AG04450 (cell line): ENCODE measurements around the gene CASP2. TPM values are rescaled to one million over a fixed set of nuclear protein-coding genes. Genes with fewer than 3 reads are reported as not detected.

Source experiments
- CTCF ChIA-PET: fragments of 300-600, 350-600 bp; formaldehyde crosslinking; extraction: SDS; loops from one replicate; lab custom pipeline; 2022; ENCODE audit warnings: antibody characterized with exemption, inconsistent platforms; lab: Charles Lee
- POLR2A ChIA-PET: fragments of 350-600 bp; formaldehyde crosslinking; extraction: SDS; loops from one replicate; lab custom pipeline; 2021; ENCODE audit warnings: antibody characterized with exemption, inconsistent platforms; lab: Yijun Ruan, JAX
- DNase-seq: peaks from one replicate; pipeline ENCODE4 v3.0.0-alpha.2; 2011; ENCODE audit warnings: low read depth, low spot score
- H3K27ac ChIP-seq: one replicate; pipeline ENCODE4 v1.5.1; 2012; ENCODE audit warnings: low read depth, low read length, control low read depth
- H3K27me3 ChIP-seq: one replicate; pipeline ENCODE4 v1.6.0; 2012; ENCODE audit warnings: low read length; ENCODE audit not compliant: control insufficient read depth, insufficient read depth
- H3K4me3 ChIP-seq: 2 replicates; pipeline ENCODE4 v1.5.1; 2011; ENCODE audit warnings: mild to moderate bottlenecking, low read depth, low read length, control low read depth
- H3K9me3 ChIP-seq: 2 replicates; pipeline ENCODE4 v1.5.1; 2012; ENCODE audit warnings: low read length; ENCODE audit not compliant: control insufficient read depth, insufficient read depth
- polyA plus RNA-seq: library from polyadenylated mRNA; depleted of rRNA; stranded (reverse); fragments of >200 nt; gene quantifications from 2 replicates; pipeline ENCODE4 v1.2.3, GENCODE V29; 2011
- TF ChIP-seq, protein P1 (sequence below): IDR thresholded peaks from 2 replicates; pipeline ENCODE4 v1.5.1; 2011; ENCODE audit warnings: low read depth, low read length, control low read depth, inconsistent platforms

CASP2 gene
- polyA plus RNA-seq, 1 experiment, result 21.8 TPM

DNA sequence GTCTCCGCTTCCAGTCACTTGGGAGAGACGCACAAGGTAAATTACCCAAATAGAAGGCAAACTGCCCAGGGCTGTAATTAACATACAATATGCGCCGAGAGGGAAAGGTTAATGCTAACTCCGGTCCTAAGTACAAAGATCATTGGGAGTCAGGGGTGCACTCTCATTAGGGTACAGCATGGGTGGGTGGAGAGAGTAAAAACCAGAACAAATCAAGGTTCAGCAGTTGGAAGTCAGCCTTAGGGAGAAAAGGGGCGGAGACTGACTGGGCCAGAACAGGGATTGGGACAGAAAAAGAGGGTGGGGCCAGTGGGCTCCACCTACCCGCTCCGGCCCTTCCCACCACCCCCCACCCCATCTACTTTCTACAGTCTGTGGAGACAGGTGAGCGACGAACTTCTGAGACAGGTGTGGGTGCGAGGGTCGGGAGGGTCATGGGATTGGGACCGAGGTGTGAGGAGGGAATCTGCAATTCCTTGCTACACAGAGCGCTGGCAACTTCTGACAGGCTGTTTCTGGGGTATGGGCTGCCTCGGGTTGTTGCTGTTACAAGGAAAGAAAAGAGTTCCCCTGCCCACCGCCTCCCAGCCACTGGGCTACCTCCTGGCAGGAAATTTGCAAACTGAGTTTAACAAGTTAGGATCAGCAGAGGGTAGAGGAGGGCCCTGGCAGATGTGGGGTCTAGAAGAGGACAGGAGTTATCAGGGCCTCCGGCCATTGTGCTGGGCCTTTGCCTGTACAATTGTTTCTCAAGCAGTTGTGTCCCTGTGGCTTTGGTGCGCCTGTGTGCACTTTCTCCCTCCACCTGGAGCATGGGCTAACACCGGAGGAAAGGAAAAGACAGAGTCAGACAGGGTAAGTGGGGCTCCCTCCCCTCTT is 3.3 kb upstream of the CASP2 start, which contains the start of gene TMEM139:
TMEM139 (plus strand) TSS at position 368 of the 879 bp plus-strand sequence. CDS start 1,000 bp downstream, outside the sequence.
- no peak for DNase-seq
- Histone ChIP-seq H3K4me3 (no peak within 1 kb of the TSS), H3K9me3 (peaks cover 8% of the 10 kb centered on the region), H3K27me3 (no peaks in the 10 kb centered on the region), H3K27ac (no peak within 1 kb of the TSS)
- POLR2A ChIA-PET, result no interaction called here
- TF ChIP-seq, protein P1, sequence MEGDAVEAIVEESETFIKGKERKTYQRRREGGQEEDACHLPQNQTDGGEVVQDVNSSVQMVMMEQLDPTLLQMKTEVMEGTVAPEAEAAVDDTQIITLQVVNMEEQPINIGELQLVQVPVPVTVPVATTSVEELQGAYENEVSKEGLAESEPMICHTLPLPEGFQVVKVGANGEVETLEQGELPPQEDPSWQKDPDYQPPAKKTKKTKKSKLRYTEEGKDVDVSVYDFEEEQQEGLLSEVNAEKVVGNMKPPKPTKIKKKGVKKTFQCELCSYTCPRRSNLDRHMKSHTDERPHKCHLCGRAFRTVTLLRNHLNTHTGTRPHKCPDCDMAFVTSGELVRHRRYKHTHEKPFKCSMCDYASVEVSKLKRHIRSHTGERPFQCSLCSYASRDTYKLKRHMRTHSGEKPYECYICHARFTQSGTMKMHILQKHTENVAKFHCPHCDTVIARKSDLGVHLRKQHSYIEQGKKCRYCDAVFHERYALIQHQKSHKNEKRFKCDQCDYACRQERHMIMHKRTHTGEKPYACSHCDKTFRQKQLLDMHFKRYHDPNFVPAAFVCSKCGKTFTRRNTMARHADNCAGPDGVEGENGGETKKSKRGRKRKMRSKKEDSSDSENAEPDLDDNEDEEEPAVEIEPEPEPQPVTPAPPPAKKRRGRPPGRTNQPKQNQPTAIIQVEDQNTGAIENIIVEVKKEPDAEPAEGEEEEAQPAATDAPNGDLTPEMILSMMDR, result no peak
- CTCF ChIA-PET, result interaction anchor here (1.4 kb wide), 1 partner anchor 95 kb away, joined by 3 read pairs; no protein-coding TSS in a partner anchor

DNA sequence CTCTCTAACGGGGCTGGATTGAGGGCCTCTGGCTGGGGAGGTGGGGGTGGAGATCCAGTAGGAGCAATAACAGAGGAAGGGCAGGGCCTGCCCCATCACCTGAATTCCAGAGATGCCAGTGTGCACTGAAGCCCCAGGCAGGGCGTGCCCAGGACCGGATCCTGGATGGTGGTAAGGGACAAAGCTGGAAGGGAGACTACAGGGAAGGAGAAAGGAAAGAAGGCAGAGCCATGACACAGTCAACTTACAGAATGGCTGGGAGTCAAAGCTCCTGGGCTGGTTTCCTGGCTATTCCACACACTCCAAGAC is 2.7 kb upstream of the CASP2 start:
- Histone ChIP-seq H3K27me3 (no peaks in the 10 kb centered on the region), H3K9me3 (peaks cover 8% of the 10 kb centered on the region), H3K4me3 (no peak overlapping the region), H3K27ac (no peak overlapping the region)
- TF ChIP-seq, protein P1, result no peak
- no peak for DNase-seq
- CTCF ChIA-PET, result interaction anchor here (1.0 kb wide), 1 partner anchor 12 kb away, joined by 5 read pairs; no protein-coding TSS in a partner anchor
- POLR2A ChIA-PET, result no interaction called here

DNA sequence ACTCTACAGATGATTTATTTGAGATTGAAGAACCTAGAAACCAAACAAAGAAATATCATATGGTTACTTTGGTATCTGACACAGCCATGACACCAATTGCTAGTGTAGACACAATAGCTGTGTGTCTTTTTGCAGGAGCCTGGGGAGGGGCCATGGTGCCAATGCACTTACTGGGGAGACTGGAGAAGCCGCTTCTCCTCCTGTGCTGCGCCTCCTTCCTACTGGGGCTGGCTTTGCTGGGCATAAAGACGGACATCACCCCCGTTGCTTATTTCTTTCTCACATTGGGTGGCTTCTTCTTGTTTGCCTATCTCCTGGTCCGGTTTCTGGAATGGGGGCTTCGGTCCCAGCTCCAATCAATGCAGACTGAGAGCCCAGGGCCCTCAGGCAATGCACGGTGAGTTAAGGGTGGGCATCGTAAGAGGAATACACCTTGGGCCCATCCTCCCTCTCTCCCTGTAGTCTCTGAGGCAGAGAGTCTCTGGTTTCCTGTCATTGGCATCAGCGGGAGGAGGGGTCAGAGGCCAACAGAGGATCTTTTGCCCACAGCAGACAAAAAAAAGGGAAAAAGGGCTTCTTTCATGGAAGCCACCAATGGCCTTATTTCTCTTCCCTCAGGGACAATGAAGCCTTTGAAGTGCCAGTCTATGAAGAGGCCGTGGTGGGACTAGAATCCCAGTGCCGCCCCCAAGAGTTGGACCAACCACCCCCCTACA is 2.2 kb upstream of the CASP2 start:
- ChIA-PET POLR2A (no interaction called here), CTCF (interaction anchor here (0.9 to 1.0 kb wide), 2 partner anchors 13 to 71 kb away, joined by 3 to 5 read pairs; no protein-coding TSS in a partner anchor)
- TF ChIP-seq, protein P1, result no peak
- no peaks in the 10 kb centered on the region for H3K27me3 ChIP-seq
- no peak for DNase-seq
- no peak overlapping the region for H3K27ac ChIP-seq
- H3K9me3 ChIP-seq, result peaks cover 8% of the 10 kb centered on the region
- no peak overlapping the region for H3K4me3 ChIP-seq

DNA sequence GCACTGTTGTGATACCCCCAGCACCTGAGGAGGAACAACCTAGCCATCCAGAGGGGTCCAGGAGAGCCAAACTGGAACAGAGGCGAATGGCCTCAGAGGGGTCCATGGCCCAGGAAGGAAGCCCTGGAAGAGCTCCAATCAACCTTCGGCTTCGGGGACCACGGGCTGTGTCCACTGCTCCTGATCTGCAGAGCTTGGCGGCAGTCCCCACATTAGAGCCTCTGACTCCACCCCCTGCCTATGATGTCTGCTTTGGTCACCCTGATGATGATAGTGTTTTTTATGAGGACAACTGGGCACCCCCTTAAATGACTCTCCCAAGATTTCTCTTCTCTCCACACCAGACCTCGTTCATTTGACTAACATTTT is 1.6 kb upstream of the CASP2 start:
- DNase-seq, result no peak
- Histone ChIP-seq H3K9me3 (peaks cover 8% of the 10 kb centered on the region), H3K27me3 (no peaks in the 10 kb centered on the region), H3K27ac (no peak overlapping the region), H3K4me3 (no peak overlapping the region)
- CTCF ChIA-PET, result interaction anchor here (0.9 to 1.0 kb wide), 2 partner anchors 13 to 71 kb away, joined by 3 to 5 read pairs; no protein-coding TSS in a partner anchor
- POLR2A ChIA-PET, result no interaction called here
- TF ChIP-seq, protein P1, result no peak
